Measurements from ENCODE around the gene HYI.

- TF ChIP-seq CTCF (IDR thresholded peaks at IDR 0.05 in 4 of 5, conservative IDR thresholded peaks at IDR 0.05 in 1 of 5) (no peak), POLR2A (IDR thresholded peaks at IDR 0.05) (no peak)
Measured at GRCh38 chr1:43439781-43440180, 13.9 kb downstream of the HYI start.
